Left ventricle myocardium inferior (tissue), 1 donor: ENCODE data around the gene TSPAN11. TPM values are rescaled to one million over a fixed set of nuclear protein-coding genes. Genes with fewer than 3 reads are reported as not detected.
A peak's percentile ranks its signal among the peaks of the same experiment; 100 is the strongest.

Experiments used
- DNase-seq: peaks from one replicate; pipeline ENCODE4 v3.0.0-alpha.2; 2020
- H3K27ac ChIP-seq: fragments of 200-600 bp; replicated peaks from 2 replicates; pipeline ENCODE4 v1.8.0; 2021
- H3K27me3 ChIP-seq: fragments of 200-600 bp; 2 replicates; pipeline ENCODE4 v1.8.0; 2021; ENCODE audit warnings: low read depth
- H3K36me3 ChIP-seq: fragments of 200-600 bp; 2 replicates; pipeline ENCODE4 v1.8.0; 2021
- H3K4me1 ChIP-seq: fragments of 200-600 bp; 2 replicates; pipeline ENCODE4 v1.8.0; 2021
- H3K4me3 ChIP-seq: fragments of 200-600 bp; 2 replicates; pipeline ENCODE4 v1.8.0; 2021; ENCODE audit warnings: mild to moderate bottlenecking, moderate library complexity
- H3K9me3 ChIP-seq: fragments of 200-600 bp; replicated peaks from 2 replicates; pipeline ENCODE4 v1.8.0; 2021
- intact Hi-C: fragments of 100-400 bp; cut with micrococcal nuclease; formaldehyde crosslinking; loops from one replicate; pipeline ENCODE4 v1.11.0; 2022
- total RNA-seq: library from RNA; stranded (reverse); fragmentation: NEBNext Ultra II Directional; extraction: Animal tissue kit (Norgen Biotek cat#: 25700); gene quantifications from one replicate; pipeline ENCODE4 v1.2.1, GENCODE V29; 2021
- TF ChIP-seq, protein P1 (sequence below): fragments of 200-600 bp; IDR thresholded peaks from 2 replicates; pipeline ENCODE4 v1.8.0; 2021; ENCODE audit warnings: antibody characterized with exemption, mild to moderate bottlenecking, borderline replicate concordance
- donor health status: DM: no; HTN: yes; CAD: no; lungs with severe emphysema.

Gene TSPAN11
- total RNA-seq, 1 donor from 2014 or later, result 1.7 TPM

DNA sequence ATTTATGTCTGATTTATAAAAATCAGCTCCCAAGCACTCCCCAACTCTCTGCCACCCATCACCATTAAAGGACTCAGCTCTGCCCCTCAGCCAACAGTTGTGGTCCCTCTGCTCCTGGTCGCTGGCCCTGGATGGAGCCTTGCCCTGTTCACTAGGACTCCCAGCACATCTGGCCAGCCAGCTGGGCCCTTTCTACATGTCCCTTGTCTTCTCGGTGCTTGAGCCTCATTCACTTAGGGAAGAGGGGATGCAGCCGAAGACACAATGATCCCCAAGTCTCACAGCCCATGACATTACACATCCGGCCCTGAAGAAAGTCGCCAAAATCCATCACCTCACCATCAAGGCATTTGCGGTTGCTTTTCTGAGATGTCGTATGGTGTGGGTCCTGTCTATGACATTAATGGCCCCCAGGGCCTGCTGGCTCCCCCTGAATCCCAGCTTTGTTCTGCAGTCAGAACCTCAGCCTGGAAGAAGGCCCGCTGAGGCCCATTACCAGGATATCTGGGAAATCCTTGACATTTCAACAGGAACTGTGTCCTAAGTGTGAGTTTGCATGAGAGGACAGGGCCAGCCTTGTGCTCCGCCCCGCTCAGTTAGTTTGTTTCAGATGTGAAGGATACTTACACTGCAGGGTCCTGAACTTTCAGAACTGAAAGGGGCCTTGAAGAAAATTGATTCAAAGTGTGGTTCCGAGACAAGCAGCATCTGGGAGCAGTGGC is 19.1 kb downstream of the TSPAN11 start:
- TF ChIP-seq, protein P1, sequence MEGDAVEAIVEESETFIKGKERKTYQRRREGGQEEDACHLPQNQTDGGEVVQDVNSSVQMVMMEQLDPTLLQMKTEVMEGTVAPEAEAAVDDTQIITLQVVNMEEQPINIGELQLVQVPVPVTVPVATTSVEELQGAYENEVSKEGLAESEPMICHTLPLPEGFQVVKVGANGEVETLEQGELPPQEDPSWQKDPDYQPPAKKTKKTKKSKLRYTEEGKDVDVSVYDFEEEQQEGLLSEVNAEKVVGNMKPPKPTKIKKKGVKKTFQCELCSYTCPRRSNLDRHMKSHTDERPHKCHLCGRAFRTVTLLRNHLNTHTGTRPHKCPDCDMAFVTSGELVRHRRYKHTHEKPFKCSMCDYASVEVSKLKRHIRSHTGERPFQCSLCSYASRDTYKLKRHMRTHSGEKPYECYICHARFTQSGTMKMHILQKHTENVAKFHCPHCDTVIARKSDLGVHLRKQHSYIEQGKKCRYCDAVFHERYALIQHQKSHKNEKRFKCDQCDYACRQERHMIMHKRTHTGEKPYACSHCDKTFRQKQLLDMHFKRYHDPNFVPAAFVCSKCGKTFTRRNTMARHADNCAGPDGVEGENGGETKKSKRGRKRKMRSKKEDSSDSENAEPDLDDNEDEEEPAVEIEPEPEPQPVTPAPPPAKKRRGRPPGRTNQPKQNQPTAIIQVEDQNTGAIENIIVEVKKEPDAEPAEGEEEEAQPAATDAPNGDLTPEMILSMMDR, result no peak
- Histone ChIP-seq H3K27ac (peak overlapping the region; percentile 32), H3K36me3 (no peaks in the 10 kb centered on the region), H3K27me3 (no peaks in the 10 kb centered on the region), H3K4me1 (no peaks in the 10 kb centered on the region), H3K4me3 (no peak overlapping the region), H3K9me3 (no peaks in the 10 kb centered on the region)
- no peak for DNase-seq
- intact Hi-C loops, result no loop called here

DNA sequence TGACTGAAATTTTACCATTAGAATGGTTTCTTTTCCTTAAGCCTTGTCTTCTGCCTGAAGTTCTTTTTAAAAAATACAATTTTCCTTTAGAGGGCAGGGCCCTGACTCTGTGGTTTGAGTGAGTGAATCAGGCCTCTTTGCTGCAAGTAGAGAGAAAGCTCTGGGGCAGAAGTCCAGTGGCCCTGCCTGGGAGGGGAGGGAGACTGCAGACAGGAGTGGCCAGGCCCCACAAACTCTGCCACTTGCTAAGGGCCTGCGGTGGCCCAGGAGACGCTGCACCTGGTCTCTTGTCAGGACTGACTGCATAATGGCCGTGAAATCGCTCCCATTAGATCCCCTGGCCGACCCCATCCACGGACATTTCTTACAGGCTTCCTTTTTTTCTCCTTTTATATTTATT is 25.5 kb downstream of the TSPAN11 start:
- no peak overlapping the region for H3K4me3 ChIP-seq
- H3K27ac ChIP-seq, result no peak overlapping the region
- no peaks in the 10 kb centered on the region for H3K36me3 ChIP-seq
- H3K4me1 ChIP-seq, result peaks cover 12% of the 10 kb centered on the region
- no peak for DNase-seq
- H3K9me3 ChIP-seq, result no peaks in the 10 kb centered on the region
- TF ChIP-seq, protein P1, result no peak
- no peaks in the 10 kb centered on the region for H3K27me3 ChIP-seq
- intact Hi-C loops, result no loop called here

DNA sequence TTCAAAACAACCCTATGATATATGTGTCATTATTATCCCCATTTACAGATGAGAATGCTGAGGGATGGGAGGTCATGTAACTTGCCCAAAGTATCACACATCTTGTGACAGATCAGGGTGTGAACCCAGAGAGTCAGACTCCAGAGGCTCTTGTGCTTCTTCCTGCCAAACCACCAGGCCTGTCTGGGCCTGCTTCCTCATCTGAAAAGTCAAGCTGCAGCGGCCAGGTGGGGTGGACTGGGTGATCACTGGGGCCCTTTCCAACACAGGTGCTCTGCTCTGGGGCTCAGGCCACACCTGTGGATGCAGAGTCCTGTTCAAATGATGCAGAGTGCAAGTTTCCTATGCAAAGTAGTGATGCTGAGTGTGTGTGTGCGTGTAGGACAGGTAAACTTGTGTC is 26.7 kb downstream of the TSPAN11 start:
- H3K4me3 ChIP-seq, result no peak overlapping the region
- no peaks in the 10 kb centered on the region for H3K27me3 ChIP-seq
- H3K27ac ChIP-seq, result no peak overlapping the region
- no peaks in the 10 kb centered on the region for H3K9me3 ChIP-seq
- H3K4me1 ChIP-seq, result peaks cover 12% of the 10 kb centered on the region
- no peaks in the 10 kb centered on the region for H3K36me3 ChIP-seq
- intact Hi-C loops, result no loop called here
- DNase-seq, result no peak
- TF ChIP-seq, protein P1, result no peak

DNA sequence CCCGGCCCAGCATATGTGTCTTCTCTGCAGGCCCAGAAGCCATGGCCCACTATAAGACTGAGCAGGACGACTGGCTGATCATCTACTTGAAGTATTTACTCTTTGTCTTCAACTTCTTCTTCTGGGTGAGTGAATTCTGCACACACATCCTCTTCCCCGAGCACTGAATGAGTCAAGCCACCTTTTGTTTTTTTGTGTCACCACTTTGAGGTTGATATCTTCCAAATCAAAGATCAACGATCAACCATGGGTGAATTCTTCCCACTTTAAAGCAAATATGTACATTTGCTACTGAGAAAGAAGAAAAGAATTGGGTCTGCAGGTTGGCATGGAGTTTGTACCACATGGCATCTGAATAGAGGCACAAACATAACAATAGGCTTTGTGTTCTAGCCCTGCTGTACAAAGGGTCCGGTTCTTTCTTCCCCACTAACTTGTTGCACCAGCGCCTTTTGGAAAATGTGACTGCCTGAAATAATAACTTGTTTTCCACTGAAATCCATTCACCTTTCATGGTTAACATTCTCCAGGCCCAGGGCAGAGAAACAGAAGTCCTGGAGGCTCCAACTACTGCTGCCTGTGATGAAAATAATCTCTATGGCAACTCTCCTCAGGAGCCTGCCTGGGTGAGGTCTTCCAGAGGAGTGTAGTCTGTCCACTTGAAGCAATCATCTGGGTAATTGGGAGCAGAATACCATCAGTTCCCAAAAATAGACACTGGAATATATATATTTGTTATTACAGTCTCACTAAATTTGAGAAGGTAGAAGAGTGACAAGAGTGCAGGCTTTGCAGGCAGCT is 27.6 kb downstream of the TSPAN11 start:
- no peak for DNase-seq
- Histone ChIP-seq H3K36me3 (no peaks in the 10 kb centered on the region), H3K27me3 (no peaks in the 10 kb centered on the region), H3K4me1 (peaks cover 12% of the 10 kb centered on the region), H3K9me3 (no peaks in the 10 kb centered on the region), H3K27ac (peak overlapping the region; percentile 36), H3K4me3 (no peak overlapping the region)
- TF ChIP-seq, protein P1, result no peak
- intact Hi-C loops, result no loop called here

DNA sequence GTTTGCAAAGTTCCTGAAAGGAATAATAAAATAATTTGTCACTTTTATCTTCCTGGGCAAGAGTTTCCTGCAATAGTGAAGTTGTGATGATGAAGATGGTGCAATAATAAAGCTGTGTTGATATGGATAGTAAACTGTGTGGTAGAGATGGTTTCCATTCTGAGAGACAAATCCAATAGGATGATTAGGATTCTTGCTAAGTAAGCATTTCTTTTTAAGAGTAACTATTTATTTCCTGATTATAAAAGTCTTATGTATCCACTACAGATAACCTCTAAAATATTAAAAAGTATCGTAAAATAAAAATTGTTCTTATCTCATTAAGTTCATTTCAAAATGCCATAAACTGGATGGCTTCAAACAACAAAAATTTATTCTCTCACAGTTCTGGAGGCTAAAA is 28.7 kb downstream of the TSPAN11 start:
- no peak overlapping the region for H3K4me3 ChIP-seq

More for the DNA sequence above, 28.7 kb downstream of the TSPAN11 start:
- H3K27ac ChIP-seq, result no peak overlapping the region
- TF ChIP-seq, protein P1, result no peak
- H3K27me3 ChIP-seq, result no peaks in the 10 kb centered on the region
- peaks cover 12% of the 10 kb centered on the region for H3K4me1 ChIP-seq
- no peak for DNase-seq
- H3K9me3 ChIP-seq, result no peaks in the 10 kb centered on the region
- intact Hi-C loops, result no loop called here
- H3K36me3 ChIP-seq, result no peaks in the 10 kb centered on the region
